Mucosa of descending colon (tissue), 3 donors: ENCODE data around the gene DENND1A. TPM values are rescaled to one million over a fixed set of nuclear protein-coding genes. Genes with fewer than 3 reads are reported as not detected.

Experiments used
- ATAC-seq: fragments of 200-7000 bp; cut with Tn5 transposase; one replicate; pipeline ENCODE4 v1.9.1; 2020; ENCODE audit warnings: mild to moderate bottlenecking, moderate library complexity
- DNase-seq, 3 donors: peaks; one replicate each; pipeline ENCODE4 v3.0.0-alpha.2; 2020
- H3K36me3 ChIP-seq: fragments of 200-600 bp; one replicate; pipeline ENCODE4 v1.8.0; 2021; ENCODE audit warnings: low read depth, mild to moderate bottlenecking
- H3K4me1 ChIP-seq: fragments of 200-600 bp; one replicate; pipeline ENCODE4 v1.8.0; 2021; ENCODE audit warnings: low read depth, mild to moderate bottlenecking
- H3K4me3 ChIP-seq: fragments of 200-600 bp; one replicate; pipeline ENCODE4 v1.8.0; 2021; ENCODE audit warnings: mild to moderate bottlenecking
- H3K9me3 ChIP-seq: fragments of 200-600 bp; one replicate; pipeline ENCODE4 v1.8.0; 2021; ENCODE audit warnings: mild to moderate bottlenecking
- intact Hi-C, 2 donors: fragments of 100-400 bp; cut with DNase I in 1 of 2; cut with micrococcal nuclease in 1 of 2; formaldehyde crosslinking; loops; one replicate each; pipeline versions ENCODE4 v1.11.0 to v1.11.1; 2022; cut with DNase I, micrococcal nuclease
- total RNA-seq, 3 donors: library from RNA; stranded (reverse); fragmentation: NEBNext Ultra II Directional in 2 of 3; extraction: Animal tissue kit (Norgen Biotek cat#: 25700) in 2 of 3; gene quantifications; one replicate each; pipeline versions ENCODE4 v1.2.1 to v1.2.4, GENCODE V29; 2021 to 2023
- TF ChIP-seq, protein P1 (sequence below): fragments of 200-600 bp; IDR thresholded peaks from one replicate; pipeline ENCODE4 v1.8.0; 2022; ENCODE audit warnings: antibody characterized with exemption, mild to moderate bottlenecking
- donor health status: DM: no; HTN: no; CAD: no; lungs with moderate emphysema.
- donor health status: DM: no; HTN: no; CAD: no.
- donor health status: DM: no; HTN: yes; CAD: no.

Gene DENND1A
- total RNA-seq, 3 donors from 2014 or later = 32.8 to 50.0 (median 35.1) TPM

DNA sequence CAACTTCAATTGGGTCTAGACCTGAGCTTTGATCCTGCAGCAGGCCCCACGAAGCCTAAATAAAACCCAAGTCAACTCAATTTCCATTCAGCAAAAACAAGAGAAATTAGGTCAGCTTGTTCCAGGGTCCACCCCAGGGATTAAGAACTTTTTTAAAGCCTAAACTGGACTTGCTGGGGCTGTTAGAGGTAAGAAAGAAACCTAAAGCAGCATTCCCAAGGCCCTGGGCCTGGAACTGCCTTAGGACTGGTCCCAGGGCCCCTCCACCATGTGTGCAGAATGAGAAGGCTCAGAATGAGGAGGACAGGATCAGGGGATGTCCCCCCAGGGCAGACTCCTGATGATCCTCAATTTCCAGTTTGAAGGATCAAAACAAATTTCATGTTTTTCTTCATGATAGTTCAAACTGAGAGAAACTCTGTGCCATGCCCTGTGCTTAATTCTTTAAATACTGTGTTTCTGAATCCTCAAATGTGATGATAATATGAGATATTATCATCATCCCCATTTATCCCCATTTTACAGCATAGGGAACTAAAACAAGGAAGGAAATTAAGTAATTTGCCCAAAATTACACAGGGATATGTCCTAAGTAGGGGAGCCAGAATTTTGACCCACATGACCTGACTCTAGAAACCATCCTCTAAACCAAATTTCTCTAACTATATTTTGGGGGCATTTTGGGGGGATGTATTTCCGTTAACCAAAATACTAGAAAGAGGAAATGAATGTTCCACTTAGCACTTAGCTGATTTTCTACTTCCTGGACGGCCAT, 64.5 kb downstream of the DENND1A start:
- no peaks in the 10 kb centered on the region for H3K36me3 ChIP-seq
- no peaks in the 10 kb centered on the region for H3K9me3 ChIP-seq
- no peak overlapping the region for H3K4me3 ChIP-seq
- intact Hi-C loops = no loop called here
- no peak for DNase-seq
- ATAC-seq = no peak
- TF ChIP-seq, protein P1, sequence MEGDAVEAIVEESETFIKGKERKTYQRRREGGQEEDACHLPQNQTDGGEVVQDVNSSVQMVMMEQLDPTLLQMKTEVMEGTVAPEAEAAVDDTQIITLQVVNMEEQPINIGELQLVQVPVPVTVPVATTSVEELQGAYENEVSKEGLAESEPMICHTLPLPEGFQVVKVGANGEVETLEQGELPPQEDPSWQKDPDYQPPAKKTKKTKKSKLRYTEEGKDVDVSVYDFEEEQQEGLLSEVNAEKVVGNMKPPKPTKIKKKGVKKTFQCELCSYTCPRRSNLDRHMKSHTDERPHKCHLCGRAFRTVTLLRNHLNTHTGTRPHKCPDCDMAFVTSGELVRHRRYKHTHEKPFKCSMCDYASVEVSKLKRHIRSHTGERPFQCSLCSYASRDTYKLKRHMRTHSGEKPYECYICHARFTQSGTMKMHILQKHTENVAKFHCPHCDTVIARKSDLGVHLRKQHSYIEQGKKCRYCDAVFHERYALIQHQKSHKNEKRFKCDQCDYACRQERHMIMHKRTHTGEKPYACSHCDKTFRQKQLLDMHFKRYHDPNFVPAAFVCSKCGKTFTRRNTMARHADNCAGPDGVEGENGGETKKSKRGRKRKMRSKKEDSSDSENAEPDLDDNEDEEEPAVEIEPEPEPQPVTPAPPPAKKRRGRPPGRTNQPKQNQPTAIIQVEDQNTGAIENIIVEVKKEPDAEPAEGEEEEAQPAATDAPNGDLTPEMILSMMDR = no peak
- H3K4me1 ChIP-seq = peaks cover 4% of the 10 kb centered on the region

DNA sequence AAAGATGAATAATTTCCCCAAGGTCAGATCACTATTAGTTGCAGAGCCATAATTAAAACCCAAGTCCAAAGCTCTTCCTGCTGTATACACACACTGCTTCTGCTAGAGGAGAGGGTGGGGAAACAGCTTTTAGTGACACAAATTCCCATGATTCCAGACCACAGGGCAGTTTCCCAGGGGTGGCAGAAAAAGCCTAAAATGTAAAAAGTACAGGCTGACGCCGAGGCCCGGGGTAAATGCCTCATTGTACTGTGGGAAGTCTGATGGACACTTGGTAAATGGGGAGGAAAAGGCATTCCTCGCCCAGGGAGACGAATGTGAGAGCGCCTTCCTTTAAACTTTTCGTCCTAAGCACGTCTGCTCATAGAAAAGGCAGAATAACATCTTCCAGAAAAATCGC, 65.7 kb downstream of the DENND1A start:
- no peaks in the 10 kb centered on the region for H3K36me3 ChIP-seq
- TF ChIP-seq, protein P1 = no peak
- no peak for ATAC-seq
- intact Hi-C loops = no loop called here
- peaks cover 4% of the 10 kb centered on the region for H3K4me1 ChIP-seq
- DNase-seq = no peak
- H3K4me3 ChIP-seq = no peak overlapping the region
- no peaks in the 10 kb centered on the region for H3K9me3 ChIP-seq

DNA sequence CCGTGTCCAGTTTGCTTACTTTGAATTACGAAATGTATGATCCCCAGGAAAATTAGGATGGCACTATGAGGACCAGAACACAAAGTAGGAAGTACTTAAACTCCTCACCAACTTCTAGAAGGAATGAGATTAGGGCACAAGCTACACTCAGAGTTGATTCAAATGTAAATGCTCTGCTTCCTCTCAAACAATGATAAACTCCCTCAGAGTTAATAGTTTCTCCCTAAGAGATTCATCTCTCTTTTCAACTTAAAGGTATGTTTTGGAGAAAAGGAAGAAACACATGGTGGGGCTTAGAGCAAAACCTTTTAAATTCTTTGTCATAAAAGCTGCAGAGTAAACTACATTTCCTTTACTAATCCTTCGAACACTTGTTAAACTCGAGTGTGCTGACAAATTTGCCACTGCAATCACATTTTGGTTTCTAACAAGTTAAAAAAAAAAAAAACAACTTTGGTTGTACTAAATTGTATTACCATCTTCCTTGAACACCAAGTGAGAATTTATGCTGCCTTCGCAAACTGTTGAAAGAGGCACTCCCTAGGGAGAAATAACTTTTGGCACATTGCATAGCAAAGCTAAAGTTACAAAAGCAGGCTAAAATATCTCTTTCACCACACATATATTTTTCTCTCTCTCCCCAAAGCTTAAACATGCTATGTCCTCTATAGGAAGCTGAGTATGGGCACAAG, 66.6 kb downstream of the DENND1A start:
- Histone ChIP-seq H3K36me3 (no peaks in the 10 kb centered on the region), H3K9me3 (no peaks in the 10 kb centered on the region), H3K4me1 (peaks cover 1% of the 10 kb centered on the region), H3K4me3 (no peak overlapping the region)
- intact Hi-C loops = no loop called here
- TF ChIP-seq, protein P1 = no peak
- ATAC-seq = no peak
- no peak for DNase-seq

DNA sequence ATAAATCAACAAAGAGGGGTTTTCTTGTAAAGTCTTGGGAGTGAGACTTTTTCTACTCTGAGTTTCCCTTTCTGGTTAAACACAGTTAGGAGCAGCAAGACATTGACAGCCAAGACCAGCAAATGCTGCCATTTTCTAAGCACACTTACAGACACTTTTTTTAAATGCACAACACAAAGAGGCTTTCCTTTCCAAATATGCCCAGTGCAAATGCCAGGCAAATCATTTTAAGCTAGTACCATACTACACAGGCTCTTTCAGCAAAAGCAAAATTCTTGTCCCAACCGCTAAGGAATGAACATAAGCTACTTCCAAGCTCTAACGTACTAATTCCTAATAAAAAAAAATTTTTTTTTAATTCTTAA, 68.2 kb downstream of the DENND1A start:
- TF ChIP-seq, protein P1 = no peak
- no peaks in the 10 kb centered on the region for H3K36me3 ChIP-seq
- H3K4me3 ChIP-seq = no peak overlapping the region
- ATAC-seq = no peak
- no peak for DNase-seq
- intact Hi-C loops = no loop called here
- H3K4me1 ChIP-seq = no peaks in the 10 kb centered on the region
- no peaks in the 10 kb centered on the region for H3K9me3 ChIP-seq

DNA sequence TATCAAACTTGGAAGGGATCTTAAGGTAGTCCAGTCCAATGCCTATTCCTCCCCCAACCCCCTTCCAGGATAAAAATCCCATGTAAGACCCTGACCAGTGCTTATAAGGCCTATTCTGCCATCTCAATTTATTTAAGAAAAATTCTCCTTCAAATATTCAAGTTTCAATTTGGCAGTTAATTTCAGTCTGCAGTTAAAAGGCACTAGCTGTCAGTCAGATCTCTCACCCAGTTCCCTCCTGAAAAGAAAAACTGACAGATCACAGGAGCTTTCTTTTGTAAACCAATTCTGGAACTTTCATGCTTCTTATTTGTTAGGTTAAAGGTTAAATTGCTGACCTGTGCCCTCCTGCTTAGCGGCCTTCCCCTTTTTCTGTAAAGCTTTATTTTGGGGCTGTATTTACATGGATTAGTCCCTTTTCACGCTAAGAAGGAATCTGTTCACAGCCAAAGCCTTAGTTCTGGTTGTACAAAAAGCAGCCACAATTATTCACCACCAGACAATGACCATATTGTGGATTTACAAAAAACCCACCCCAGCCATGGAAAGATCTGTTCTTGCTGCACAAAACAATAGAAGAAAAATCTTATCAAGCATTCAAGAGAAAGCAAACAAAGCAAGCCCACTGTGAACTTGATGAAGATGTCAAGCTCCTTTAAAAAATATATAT, 68.7 kb downstream of the DENND1A start:
- no peak for DNase-seq
- TF ChIP-seq, protein P1 = no peak
- intact Hi-C loops = no loop called here

More for the DNA sequence above, 68.7 kb downstream of the DENND1A start:
- no peaks in the 10 kb centered on the region for H3K36me3 ChIP-seq
- no peaks in the 10 kb centered on the region for H3K4me1 ChIP-seq
- no peaks in the 10 kb centered on the region for H3K9me3 ChIP-seq
- no peak overlapping the region for H3K4me3 ChIP-seq
- no peak for ATAC-seq
